GM19372 (cell line): ENCODE data around the gene SPHK1.

Experiments
- ATAC-seq: cut with Tn5 transposase; IDR thresholded peaks from one replicate; pipeline ENCODE4 v1.9.1; 2021; ENCODE audit warnings: mild to moderate bottlenecking, low read depth, moderate library complexity; ENCODE audit not compliant: unreplicated experiment

SPHK1 gene

GRCh38 chr17:76405607-76405966 lies 21.2 kb downstream of the SPHK1 start:
- no peak for ATAC-seq

GRCh38 chr17:76405967-76406647 lies 21.7 kb downstream of the SPHK1 start:
- no peak for ATAC-seq

- no peak for ATAC-seq
These were observed 23.1 kb downstream of the SPHK1 start for GRCh38 chr17:76407509-76407908.

GRCh38 chr17:76408037-76408849 lies 23.8 kb downstream of the SPHK1 start:
- no peak for ATAC-seq

GRCh38 chr17:76410328-76410965 lies 26.0 kb downstream of the SPHK1 start:
- ATAC-seq = no peak

GRCh38 chr17:76411247-76411646 lies 26.8 kb downstream of the SPHK1 start:
- no peak for ATAC-seq

- no peak for ATAC-seq
These were observed 30.2 kb downstream of the SPHK1 start for GRCh38 chr17:76414334-76415295.

- no peak for ATAC-seq
These were observed 31.4 kb downstream of the SPHK1 start for GRCh38 chr17:76415786-76416185.

- ATAC-seq = no peak
These were observed 32.0 kb downstream of the SPHK1 start for GRCh38 chr17:76416457-76416856.

GRCh38 chr17:76416899-76417298 lies 32.5 kb downstream of the SPHK1 start:
- no peak for ATAC-seq

- ATAC-seq = no peak
These were observed 33.2 kb downstream of the SPHK1 start for GRCh38 chr17:76417499-76418143.

- no peak for ATAC-seq
These were observed 35.3 kb downstream of the SPHK1 start for GRCh38 chr17:76419576-76420260.

- no peak for ATAC-seq
These were observed 36.1 kb downstream of the SPHK1 start for GRCh38 chr17:76420356-76421043.

GRCh38 chr17:76421044-76421407 lies 36.6 kb downstream of the SPHK1 start:
- no peak for ATAC-seq

GRCh38 chr17:76422406-76422805 lies 38.0 kb downstream of the SPHK1 start:
- ATAC-seq = no peak

GRCh38 chr17:76422860-76423259 lies 38.5 kb downstream of the SPHK1 start:
- no peak for ATAC-seq

GRCh38 chr17:76426853-76427252 lies 42.4 kb downstream of the SPHK1 start:
- no peak for ATAC-seq

- ATAC-seq = no peak
These were observed 43.3 kb downstream of the SPHK1 start for GRCh38 chr17:76427501-76428231.
